Activated naive CD8-positive, alpha-beta T cell treated with anti-CD3 and anti-CD28 coated beads, Interleukin-2, amount 50 U/mL, for 24 hours (primary cell): ENCODE data around the gene ADAT3.

Experiments
- ATAC-seq: fragments of 150-1000 bp; cut with Tn5 transposase; one replicate; pipeline ENCODE4 v1.10.0; 2021
- DNase-seq: peaks from one replicate; pipeline ENCODE4 v3.0.0; 2021
- H3K27ac Mint-ChIP-seq: one replicate; pipeline ENCODE4 v1.8.0; 2021; ENCODE audit warnings: mild to moderate bottlenecking, mixed read lengths
- H3K27me3 Mint-ChIP-seq: one replicate; pipeline ENCODE4 v1.8.0; 2021; ENCODE audit warnings: mixed read lengths
- H3K36me3 Mint-ChIP-seq: one replicate; pipeline ENCODE4 v1.8.0; 2021; ENCODE audit warnings: low read depth, mixed read lengths
- H3K4me1 Mint-ChIP-seq: one replicate; pipeline ENCODE4 v1.8.0; 2021; ENCODE audit warnings: mixed read lengths
- H3K4me3 Mint-ChIP-seq: one replicate; pipeline ENCODE4 v1.8.0; 2021; ENCODE audit warnings: mild to moderate bottlenecking, moderate library complexity, mixed read lengths
- H3K9me3 Mint-ChIP-seq: one replicate; pipeline ENCODE4 v1.8.0; 2021; ENCODE audit warnings: mixed read lengths

The ADAT3 gene

GRCh38 chr19:1905110-1905862, at the start of gene ADAT3, which contains the start of gene SCAMP4:
ADAT3 (plus strand) TSS chr19:1905399; CDS start chr19:1912048, 6,649 bp downstream.
SCAMP4 (plus strand) TSS chr19:1905399; CDS start chr19:1915020, 9,621 bp downstream.
- ATAC-seq, result peak; percentile 97
- H3K4me3 Mint-ChIP-seq, result peak within 1 kb of the TSS; percentile 91
- peaks cover 4% of the 10 kb centered on the region for H3K36me3 Mint-ChIP-seq

DNA sequence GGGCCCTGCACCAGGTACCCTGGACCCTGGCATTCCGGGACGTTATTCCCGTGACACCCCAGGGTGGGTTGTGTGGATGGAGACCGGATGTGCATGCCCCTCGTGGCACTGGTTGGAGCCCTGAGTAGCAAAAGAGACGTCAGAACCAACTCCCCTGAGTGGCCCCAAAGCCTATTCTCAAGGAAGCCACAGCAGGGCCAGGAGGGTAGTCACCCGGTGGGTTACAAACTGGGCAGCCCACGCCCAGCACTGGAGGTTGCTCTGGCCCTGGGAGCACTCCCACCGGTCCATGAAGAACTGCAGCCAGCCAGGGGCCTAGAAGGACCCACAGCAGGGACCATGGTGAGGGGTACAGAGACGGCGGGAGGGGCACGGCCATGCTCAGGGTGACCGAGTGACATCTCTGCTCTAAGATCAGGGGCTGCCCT, 49.4 kb upstream of the ADAT3 start:
- Mint-ChIP-seq H3K4me3 (peak overlapping the region; percentile 78), H3K27me3 (no peaks in the 10 kb centered on the region), H3K9me3 (no peaks in the 10 kb centered on the region), H3K27ac (peak overlapping the region; percentile 80), H3K36me3 (peaks cover 4% of the 10 kb centered on the region), H3K4me1 (peaks cover 55% of the 10 kb centered on the region)
- DNase-seq (peak; percentile 62), ATAC-seq (peak; percentile 40)

More at GRCh38 chr19:1905110-1905862, at the start of gene ADAT3, which contains the start of gene SCAMP4:
- Mint-ChIP-seq H3K27ac (peak within 1 kb of the TSS; percentile 91), H3K27me3 (no peaks in the 10 kb centered on the region), H3K9me3 (no peaks in the 10 kb centered on the region), H3K4me1 (peaks cover 48% of the 10 kb centered on the region)
- DNase-seq, result peak; percentile 99

- Mint-ChIP-seq H3K4me3 (peak overlapping the region; percentile 78), H3K4me1 (peaks cover 55% of the 10 kb centered on the region), H3K36me3 (peaks cover 2% of the 10 kb centered on the region), H3K27ac (peak overlapping the region; percentile 80), H3K27me3 (no peaks in the 10 kb centered on the region), H3K9me3 (no peaks in the 10 kb centered on the region)
- no peak for ATAC-seq
- no peak for DNase-seq
Observed at GRCh38 chr19:1856345-1856697, 48.9 kb upstream of the ADAT3 start.

DNA sequence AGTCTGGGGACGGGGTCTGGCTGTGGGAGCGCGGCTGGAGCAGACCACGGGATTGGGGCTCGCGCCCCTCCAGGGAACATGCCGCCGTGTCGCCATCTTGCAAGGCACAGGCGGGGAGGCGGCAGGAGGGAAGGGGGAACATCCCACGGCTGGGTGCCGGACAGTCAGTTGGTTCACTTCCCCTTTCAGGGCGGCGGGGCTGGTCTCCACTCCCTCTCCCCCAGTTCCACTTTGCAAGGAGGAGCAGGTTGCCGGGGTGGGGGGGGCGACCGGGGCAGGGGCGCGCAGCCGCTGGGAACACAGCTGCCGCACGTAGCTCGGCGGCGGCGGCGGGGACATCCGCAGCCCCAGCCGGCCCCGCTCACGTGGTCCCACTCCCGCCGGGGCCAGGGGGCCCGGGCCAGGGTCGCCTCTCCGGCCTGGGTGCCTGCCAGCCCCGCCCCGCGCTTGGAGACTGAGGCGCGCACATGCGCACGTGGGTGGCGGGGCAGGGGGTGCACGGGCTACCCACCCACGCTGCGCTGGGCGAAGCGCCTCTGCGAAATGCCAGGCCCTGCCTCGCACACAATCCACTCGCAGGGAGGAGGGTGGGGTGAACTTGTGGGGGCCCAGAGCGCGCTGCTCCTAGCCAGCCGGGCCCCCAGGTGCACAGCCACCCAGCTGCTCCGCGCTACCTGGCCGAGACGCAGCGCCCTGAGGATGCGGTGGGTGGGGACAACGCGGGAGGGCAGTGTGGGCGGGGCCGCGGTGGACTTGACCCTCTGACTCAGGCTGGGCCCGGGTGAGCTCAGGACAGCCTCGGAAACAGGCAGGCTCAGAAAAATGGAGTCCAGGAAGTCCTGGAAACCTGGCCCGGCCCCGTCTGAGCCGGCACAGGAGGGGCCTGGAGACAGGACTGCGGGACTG, 48.2 kb upstream of the ADAT3 start:
- Mint-ChIP-seq H3K4me1 (peaks cover 59% of the 10 kb centered on the region), H3K27ac (peak overlapping the region; percentile 80), H3K36me3 (peaks cover 4% of the 10 kb centered on the region), H3K4me3 (peak overlapping the region; percentile 78), H3K27me3 (no peaks in the 10 kb centered on the region), H3K9me3 (no peaks in the 10 kb centered on the region)
- DNase-seq (peak; percentile 72), ATAC-seq (peak; percentile 13)

DNA sequence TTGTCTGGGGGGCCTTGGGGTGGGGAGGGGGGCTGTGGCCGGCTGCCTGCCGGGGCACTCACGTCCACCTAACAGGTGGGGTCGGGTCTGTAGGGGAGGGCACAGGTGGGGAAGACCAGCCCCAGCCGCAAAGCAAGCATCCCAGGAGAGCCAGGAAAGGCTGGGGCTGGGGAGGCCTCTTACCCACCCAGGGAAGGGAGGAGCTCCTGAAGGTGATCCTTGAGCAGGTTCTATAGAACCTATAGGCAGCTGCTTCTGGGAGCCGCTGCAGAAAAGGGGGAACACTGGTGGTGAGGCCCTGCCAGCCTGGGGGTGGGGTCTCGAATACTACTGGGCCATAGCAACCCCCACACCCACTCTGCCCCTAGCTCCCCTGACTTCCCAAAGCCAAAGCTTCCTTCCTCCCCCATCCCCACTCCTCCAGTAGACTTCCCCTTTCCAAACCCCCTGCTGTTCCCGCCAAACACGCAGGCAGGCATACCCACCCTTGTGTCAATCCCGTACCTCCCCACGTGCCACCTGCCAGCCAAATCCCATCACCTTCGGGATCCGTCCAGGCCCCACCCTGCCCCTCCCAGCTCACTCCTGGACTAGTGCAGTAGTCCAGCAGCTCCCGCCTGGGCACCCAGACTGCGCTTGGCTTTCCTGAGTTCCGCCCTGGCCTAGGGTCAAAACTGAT, 47.4 kb upstream of the ADAT3 start:
- peaks cover 54% of the 10 kb centered on the region for H3K4me1 Mint-ChIP-seq
- peak overlapping the region; percentile 67 for H3K4me3 Mint-ChIP-seq
- H3K27ac Mint-ChIP-seq, result peak overlapping the region; percentile 35
- no peak for DNase-seq
- H3K27me3 Mint-ChIP-seq, result no peaks in the 10 kb centered on the region
- no peaks in the 10 kb centered on the region for H3K9me3 Mint-ChIP-seq
- no peak for ATAC-seq
- peaks cover 8% of the 10 kb centered on the region for H3K36me3 Mint-ChIP-seq

DNA sequence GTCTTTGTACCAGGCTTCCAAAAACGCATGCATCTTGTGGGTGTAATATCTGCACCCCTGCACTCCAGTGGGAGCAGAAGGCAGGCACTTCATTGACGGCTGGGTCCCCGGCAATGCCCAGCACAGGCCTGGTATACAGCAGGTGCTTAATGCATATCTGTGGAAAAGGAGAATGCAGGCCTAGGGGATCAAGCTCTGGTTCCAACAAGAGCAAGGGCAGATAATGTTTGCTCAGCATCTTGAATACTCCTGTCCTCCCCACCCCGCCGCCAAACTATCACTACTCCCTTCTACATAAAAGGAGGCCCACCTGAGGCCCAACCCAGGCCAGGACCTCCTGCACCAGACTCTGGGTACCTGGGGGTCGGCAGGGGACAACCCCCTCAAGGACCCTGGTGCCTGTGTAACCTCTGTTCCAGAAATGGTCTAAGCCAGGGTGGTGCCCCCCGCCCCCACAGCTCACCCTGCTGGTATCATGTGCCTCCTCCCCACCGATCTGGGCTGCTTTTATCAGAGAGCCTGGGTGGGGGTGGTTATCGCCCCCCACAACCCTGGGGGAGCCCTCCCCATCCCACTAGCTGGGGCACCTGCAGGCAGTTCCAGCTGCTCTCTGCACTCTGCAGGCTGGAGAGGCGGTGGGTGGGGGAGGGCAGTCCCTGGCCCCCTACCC, 46.7 kb upstream of the ADAT3 start:
- Mint-ChIP-seq H3K4me1 (peaks cover 47% of the 10 kb centered on the region), H3K27me3 (no peaks in the 10 kb centered on the region), H3K4me3 (peak overlapping the region; percentile 67), H3K9me3 (no peaks in the 10 kb centered on the region), H3K27ac (no peak overlapping the region), H3K36me3 (peaks cover 6% of the 10 kb centered on the region)
- DNase-seq (no peak), ATAC-seq (no peak)

DNA sequence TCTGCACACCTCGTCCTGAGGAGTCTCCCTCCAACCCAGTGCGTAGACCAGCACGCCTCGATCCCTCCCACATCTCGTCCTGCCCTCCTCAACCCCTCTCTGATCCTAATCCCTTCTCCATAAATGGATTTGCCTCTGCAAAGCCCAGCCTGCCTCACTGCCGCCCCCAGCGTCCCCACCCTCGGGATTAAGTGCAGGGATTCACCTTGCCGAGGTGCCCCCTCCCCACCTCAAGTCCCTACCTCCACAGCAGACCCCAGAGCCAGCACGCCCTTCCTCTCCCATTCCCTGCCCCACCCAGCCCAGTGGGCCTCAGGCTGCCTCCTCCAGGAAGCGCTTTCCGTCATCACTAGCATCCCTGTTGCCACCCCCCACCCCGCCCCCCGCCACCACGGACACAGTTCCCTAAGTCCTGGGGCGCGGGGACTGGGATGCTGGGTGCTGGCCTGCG, 45.8 kb upstream of the ADAT3 start:
- no peak overlapping the region for H3K4me3 Mint-ChIP-seq
- peaks cover 6% of the 10 kb centered on the region for H3K36me3 Mint-ChIP-seq
- no peak for ATAC-seq
- H3K4me1 Mint-ChIP-seq, result peaks cover 45% of the 10 kb centered on the region
- DNase-seq, result no peak
- no peaks in the 10 kb centered on the region for H3K9me3 Mint-ChIP-seq
- peak overlapping the region; percentile 71 for H3K27ac Mint-ChIP-seq
- no peaks in the 10 kb centered on the region for H3K27me3 Mint-ChIP-seq

- ATAC-seq, result no peak
- Mint-ChIP-seq H3K4me3 (peak overlapping the region; percentile 89), H3K27ac (no peak overlapping the region), H3K9me3 (no peaks in the 10 kb centered on the region), H3K36me3 (peaks cover 6% of the 10 kb centered on the region), H3K27me3 (no peaks in the 10 kb centered on the region), H3K4me1 (peaks cover 42% of the 10 kb centered on the region)
- no peak for DNase-seq
Observed at GRCh38 chr19:1860042-1860775, 45.0 kb upstream of the ADAT3 start.

DNA sequence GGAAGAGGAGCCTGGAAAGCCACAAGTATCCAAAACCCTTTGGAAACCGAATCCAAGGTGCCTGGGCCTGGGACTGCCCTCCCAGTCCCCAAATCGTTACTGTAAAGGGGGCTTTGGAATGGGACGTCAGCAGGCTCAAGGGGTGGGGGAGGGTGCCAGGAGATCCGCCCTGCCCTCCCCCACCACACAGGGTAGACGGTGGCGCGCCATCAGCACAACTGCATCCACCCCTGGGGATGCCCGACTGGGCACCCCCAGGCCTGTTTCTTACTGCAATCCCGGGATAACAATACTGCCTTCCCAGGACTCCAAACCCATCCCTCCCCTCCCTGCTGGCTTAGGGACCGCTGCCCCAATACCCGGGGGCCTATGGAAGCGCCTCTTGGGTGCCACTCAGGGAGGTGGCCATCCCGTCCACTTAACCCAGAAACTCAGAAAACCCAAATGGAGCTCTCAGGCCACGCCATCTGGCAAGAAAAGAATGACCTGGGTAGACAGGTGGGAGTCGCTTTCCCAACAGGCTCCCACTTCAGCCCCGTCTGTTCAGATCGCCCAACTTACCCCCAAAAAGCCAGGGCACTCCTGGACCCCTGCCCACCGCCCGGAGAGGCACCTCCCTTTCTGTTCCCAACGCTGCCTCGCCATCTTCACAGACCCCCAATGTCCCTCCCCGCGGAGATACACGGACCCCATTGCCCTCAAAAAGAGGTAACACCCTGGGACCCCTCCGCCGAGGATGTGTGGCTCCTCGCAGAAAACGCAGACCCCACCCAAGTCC, 44.2 kb upstream of the ADAT3 start:
- Mint-ChIP-seq H3K27ac (peak overlapping the region; percentile 92), H3K27me3 (no peaks in the 10 kb centered on the region)
- no peak for ATAC-seq

GRCh38 chr19:1861599-1862031, 43.6 kb upstream of the ADAT3 start:
- peak overlapping the region; percentile 92 for H3K27ac Mint-ChIP-seq
- no peaks in the 10 kb centered on the region for H3K27me3 Mint-ChIP-seq
- no peak for ATAC-seq
- DNase-seq, result no peak
- peaks cover 40% of the 10 kb centered on the region for H3K4me1 Mint-ChIP-seq
- no peaks in the 10 kb centered on the region for H3K9me3 Mint-ChIP-seq
- peak overlapping the region; percentile 89 for H3K4me3 Mint-ChIP-seq
- H3K36me3 Mint-ChIP-seq, result peaks cover 6% of the 10 kb centered on the region

More for the DNA sequence above, 44.2 kb upstream of the ADAT3 start:
- peaks cover 44% of the 10 kb centered on the region for H3K4me1 Mint-ChIP-seq
- H3K4me3 Mint-ChIP-seq, result peak overlapping the region; percentile 89
- no peak for DNase-seq
- peaks cover 6% of the 10 kb centered on the region for H3K36me3 Mint-ChIP-seq
- H3K9me3 Mint-ChIP-seq, result no peaks in the 10 kb centered on the region

DNA sequence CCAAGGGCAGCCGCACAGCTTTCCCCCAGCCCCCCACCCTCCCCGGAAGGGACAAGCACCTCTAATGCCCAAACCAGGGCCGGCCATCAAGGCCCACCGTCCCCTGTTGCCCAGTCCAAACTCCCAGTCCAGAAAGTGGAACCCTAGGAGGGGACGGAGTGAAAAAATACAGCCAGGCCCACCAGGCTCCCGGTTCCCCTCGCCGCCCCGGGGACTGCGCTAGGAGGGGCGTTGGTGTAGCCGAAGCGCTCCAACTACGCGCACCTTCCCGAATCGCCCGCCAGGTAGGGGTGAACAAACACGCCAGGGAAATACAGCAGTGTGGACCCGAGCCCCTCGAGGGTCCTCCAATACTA, 43.2 kb upstream of the ADAT3 start:
- no peak for ATAC-seq

DNA sequence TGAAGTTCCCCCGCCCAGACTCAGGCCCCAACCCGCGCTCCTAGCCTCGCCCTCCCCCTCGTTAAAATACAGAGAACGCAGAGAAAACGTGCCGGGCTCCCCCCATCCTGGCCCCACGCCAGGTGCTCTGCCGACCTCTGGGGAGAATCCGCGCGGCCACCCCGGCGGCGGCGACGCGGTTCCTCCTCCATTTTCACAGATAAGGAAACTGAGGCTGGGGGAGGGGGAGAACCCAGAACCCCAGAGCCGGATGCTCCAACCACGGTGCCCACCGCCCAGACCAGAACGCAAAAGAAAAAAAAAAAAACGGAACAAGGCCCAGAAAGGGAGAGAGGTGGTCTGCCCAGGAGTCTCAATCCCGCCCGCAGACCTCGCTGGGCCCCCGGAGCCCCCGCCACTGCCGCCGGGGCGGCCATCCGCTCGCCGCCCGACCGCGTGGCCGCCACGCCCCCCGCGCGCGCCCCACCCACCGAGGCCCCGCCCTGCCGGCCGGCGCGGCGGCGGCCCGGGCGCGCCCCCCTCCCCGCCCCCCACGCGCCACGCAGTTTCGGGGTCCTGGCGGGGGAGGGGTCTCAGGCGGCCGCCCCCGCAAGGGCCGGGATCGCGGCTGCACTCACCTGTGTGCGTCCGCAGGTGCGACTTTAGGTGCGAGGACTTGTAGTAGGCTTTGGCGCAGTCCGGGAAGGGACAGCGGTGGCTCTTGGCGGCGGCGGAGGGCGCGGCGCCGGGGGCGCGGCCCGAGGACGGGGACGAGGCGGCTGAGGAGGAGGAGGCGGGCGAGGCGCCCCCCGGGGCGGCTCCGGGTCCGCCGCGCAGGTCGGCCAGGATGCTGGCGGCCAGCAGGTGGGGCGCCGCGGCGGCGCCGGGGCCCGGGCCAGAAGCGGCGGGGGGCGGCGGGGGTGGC, 42.5 kb upstream of the ADAT3 start:
- peak overlapping the region; percentile 92 for H3K27ac Mint-ChIP-seq
- DNase-seq, result peak; percentile 74
- peak overlapping the region; percentile 89 for H3K4me3 Mint-ChIP-seq
- peak; percentile 4 for ATAC-seq
- peaks cover 6% of the 10 kb centered on the region for H3K36me3 Mint-ChIP-seq
- H3K27me3 Mint-ChIP-seq, result no peaks in the 10 kb centered on the region
- no peaks in the 10 kb centered on the region for H3K9me3 Mint-ChIP-seq
- peaks cover 42% of the 10 kb centered on the region for H3K4me1 Mint-ChIP-seq

More for the DNA sequence above, 43.2 kb upstream of the ADAT3 start:
- Mint-ChIP-seq H3K36me3 (peaks cover 6% of the 10 kb centered on the region), H3K4me3 (peak overlapping the region; percentile 89), H3K27ac (peak overlapping the region; percentile 92), H3K27me3 (no peaks in the 10 kb centered on the region), H3K4me1 (peaks cover 40% of the 10 kb centered on the region), H3K9me3 (no peaks in the 10 kb centered on the region)
- DNase-seq, result no peak
